GM19025 (cell line): ENCODE measurements around the gene MACROD1.

Experiments used
- ATAC-seq: cut with Tn5 transposase; IDR thresholded peaks from one replicate; pipeline ENCODE4 v1.9.1; 2021; ENCODE audit warnings: mild to moderate bottlenecking, low read depth, moderate library complexity; ENCODE audit not compliant: unreplicated experiment

MACROD1 gene

DNA sequence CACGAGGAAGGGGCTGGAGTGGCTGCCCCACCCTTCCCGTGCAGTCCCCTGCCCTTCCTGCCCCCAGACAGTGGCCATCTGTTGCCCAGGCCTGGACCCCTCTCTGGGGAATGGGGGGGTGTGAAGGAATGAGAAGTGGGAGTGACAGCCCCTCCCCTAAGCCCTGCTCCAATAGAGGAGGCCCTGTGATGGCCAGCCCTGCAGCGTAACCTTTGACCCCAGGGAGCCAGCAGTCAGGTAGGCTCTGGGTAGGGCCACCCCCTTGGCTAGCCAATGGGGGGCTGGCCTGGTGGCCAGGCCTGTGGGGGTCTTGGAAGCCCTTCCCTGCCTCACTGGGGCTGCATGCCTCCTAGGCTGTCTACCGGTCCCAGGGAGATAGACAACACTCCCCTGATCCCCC, 123.6 kb downstream of the MACROD1 start:
- no peak for ATAC-seq

DNA sequence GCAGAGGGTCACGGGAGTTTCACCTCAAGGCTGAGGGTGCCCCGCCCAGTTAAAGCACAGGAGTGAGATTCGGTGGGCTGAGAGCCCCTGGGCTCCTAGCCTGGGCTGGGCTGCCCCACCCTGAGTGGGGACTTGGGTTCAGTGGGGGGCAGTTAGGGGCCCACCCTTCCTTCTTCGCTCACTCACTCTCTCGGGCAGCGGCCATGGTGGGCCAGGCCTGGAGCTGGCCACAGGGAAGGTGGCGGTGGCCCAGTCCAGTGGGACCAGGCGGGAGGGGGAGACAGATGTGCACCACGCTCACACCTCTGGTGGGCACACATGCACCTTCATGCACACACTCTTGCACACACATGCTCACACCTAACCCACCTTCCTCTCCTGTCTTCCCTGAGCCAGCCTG, 124.1 kb downstream of the MACROD1 start:
- no peak for ATAC-seq

DNA sequence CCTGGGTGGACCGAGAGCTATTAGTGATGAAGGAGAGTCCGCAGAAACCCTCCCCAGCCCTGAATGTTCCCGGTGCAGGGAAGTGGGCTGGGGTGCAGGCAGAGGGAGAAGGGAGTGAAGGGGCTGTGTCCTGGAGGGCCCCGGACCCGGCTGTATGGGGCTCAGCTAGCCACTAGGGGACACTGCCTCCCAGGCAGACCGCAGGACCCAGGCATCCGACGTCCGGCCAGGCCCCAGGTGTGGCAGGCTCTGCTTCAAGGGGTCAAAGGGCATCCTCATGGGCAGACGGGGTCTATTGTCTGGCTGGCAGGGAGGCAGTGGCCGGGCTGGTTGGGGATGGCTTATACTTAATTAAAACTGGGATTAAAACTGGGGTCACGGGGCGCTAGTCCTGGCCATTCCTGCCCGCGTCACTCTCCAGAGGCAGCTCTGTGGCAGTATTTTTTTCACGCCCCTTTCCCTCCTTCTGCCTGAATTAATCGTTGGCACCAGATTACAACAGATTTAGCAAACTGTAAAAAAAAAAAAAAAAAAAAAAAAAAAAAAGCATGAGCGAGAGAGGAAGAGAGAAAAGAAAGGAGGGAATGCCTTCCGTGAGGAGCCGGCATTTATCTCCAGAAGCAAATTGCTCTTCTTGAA, 125.1 kb downstream of the MACROD1 start:
- no peak for ATAC-seq

DNA sequence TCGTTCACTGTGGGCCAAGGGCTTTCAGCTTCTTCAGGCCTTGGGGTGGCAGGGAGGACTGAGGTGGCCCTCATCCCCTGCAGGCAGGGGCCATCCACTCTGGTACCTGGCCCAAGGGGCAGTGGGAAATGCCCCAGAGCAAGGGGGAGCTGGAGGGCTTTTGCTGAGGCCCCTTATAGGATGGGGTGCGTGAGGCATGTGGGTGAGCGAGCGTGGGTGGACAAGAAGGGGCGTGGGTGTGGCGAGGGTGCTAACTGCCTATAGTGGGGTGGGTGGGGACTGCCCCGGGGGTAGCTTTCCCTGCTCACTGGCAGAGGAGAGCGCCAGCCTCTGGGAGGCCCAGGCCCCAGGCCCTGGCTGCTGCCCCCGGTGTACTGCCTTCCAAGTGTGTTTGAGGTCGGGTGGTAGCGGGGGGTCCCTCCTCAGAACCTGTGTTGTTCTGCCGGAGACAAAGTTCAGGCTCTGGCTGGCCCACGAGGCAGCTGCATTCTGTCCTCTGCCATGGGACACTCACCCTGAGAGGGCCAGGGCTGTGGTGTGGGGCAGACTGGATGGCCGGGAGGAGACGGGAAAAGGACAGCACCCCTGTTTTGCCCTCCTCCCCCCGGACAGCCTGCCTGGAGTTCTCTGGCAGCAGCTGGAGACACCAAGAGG, 126.8 kb downstream of the MACROD1 start:
- no peak for ATAC-seq

DNA sequence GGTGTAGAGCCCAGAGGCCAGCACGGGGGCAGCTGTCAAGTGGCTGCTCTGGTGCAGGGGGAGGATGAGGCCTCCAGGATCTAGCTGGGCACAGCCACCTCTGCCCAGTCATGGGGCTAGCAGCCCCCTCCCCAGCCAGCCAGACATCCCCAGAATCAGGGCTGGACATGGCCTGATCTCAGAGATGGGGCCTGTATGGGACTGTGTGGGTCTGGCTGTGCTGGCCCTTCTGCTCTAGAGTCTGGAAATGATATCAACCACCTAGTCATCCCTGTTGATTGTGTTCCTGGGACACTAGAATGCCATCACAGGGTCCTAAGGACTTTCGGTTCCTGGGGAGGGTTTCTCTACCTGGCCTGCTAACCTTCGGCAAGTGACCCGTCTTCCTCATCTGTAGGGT, 127.4 kb downstream of the MACROD1 start:
- ATAC-seq, result no peak

DNA sequence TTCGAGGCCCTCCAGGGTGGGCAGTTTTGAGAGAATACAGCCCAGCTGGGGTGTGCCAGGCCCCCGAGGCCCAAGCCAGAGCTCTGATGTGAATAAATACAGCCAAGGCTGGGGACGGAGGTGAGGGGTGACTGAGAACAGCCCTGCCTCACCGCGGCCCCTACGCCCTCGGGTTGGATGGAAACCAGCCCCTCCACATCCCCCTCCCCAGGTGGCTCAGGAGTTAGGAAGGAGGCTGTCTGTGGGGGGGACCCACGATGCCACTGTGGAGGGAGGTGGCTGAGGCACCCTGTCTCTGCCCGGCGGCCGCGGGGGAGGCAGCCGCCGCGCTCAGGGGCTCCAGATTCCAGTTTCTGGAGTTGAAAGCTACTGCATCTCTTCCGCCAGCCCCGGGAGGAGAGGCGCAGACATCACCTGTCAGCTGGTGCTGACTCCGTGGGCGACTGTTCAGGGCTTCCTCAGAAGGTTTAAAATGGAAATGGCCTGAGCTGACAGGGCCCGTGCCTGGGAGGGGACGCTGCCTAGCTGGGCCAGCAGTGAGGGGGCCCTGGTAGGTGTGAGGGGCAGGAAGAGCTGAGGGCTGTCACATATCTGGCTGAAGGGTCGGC, 128.8 kb downstream of the MACROD1 start:
- ATAC-seq, result no peak

DNA sequence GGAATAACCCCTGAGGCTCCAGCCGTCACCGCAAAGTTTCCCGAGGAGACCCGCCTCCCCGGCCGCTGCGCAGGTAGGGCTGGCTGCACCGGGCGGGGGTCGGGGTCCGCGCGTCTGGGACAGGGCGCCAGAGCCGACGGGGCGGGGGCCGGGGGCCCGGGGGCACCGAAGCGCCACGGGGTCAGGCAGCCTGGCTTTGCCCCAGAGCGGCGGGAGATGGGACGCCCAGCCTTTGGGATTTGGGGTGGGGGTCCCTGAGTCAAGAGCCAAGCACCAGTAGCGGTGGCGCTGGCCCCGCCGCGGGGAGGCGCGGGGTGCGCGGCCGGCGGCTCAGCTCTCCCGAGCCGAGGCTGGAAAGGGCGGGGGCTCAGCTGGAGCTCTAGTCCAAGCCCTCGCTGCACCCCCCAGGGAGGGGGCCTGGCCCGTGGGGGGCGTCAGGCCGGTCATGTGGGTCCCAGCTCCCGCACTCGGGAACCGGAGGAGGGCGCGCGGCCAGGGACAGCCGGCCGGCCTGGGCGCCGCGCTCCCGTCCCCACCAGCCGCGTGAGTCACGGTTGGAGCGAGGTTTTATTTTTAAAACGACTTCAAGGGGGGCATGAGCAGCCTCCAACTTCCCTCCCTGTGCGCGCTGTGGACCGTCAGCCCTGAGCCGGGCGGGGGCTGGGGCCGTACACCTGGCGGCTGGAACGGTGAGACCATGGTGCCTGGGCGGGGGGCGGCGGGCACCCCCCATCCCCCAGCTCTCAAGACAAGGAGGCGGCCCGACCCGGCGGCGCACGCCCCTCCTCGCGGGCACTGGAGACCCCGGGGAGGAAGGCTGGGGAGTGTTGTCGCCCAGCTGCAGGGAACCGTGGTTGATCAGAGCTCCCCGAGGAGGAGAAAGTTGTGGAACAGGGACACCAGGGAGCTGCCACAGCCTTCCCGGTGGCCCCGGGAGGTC, 129.6 kb downstream of the MACROD1 start:
- ATAC-seq, result no peak

DNA sequence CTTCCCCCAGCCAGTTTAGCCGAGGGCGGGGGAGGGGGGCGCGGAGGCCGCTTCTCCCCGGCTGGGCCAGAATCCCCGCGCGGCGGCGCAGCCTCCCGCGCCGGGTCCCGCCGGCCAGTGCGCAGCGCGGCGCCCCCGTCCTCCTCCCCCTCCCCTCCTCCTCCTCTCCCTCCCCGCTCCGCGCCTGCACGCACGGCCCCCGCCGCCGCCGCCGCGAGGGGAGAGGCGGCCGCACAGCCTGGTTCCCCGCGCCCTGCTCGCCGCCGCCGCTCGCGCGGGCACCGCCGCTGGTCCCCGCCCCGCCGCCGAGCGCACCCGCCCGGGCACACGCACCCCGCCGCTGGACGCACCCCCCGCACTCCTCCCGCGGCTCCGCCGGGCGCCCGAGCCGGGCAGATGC, 130.3 kb downstream of the MACROD1 start, which contains the start of gene FLRT1:
FLRT1 (plus strand) TSS at position 356 of the 400 bp plus-strand sequence. CDS start 80,337 bp downstream, outside the sequence.
- ATAC-seq, result no peak

DNA sequence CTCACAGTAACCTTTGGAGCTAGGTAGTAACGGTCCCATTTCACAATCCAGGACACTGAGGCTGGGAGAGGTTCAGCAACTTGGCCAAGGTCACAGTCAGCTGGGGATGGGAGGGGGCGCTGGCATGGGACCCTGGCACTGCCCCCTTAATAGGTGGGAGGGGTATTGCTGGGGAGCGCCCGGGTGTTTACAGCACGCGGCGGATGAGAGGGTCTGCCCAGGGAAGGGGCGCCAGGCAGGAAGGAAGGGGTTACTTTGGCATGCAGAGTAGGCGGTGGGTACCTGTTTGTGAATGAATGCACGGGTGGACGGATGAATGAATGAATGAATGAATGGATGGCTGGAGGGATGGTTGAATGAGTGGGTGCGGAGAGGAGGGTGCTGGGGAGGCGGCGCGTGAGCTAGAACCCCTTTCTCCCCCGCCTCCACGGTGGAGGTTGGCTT, 130.8 kb downstream of the MACROD1 start:
- ATAC-seq, result no peak

DNA sequence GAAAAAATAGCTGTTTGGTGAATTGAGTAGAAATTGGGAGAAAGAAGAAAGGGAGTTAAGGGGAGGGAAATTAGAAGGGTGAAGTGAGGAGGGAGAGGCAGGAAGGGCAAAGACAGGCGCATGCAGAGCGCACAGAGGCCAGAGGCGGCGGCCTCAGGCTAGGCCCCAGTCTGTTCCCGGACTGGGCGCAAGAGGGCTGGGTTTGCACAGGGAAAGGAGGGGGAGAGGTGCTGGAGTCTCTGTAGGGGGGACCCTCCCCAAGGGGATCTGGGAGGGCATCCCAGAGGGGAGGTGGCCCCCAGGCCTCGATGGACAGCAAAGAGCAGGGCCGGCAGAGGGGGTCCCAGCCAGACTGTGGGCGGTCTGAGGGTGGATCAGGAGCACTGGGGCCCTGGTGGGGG, 131.5 kb downstream of the MACROD1 start:
- no peak for ATAC-seq

DNA sequence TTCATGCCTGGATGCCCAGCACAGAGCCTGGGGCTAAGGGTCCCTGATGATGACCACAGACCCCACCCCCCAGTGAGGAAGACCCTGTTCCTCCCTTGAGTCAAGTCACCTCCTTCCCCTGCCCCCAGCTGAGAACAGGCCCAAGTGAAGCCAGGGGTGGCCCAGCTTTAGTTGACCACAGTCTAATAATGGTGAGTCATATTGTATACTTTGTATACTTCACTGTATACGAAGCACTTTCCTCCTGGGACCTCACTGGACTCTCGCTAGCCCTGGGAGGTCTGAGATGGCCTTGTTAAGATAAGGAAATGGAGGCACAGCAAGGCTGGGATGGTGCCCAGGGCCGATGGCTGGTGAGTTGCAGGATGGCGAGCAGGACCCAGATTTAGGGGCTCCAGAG, 133.9 kb downstream of the MACROD1 start:
- no peak for ATAC-seq

DNA sequence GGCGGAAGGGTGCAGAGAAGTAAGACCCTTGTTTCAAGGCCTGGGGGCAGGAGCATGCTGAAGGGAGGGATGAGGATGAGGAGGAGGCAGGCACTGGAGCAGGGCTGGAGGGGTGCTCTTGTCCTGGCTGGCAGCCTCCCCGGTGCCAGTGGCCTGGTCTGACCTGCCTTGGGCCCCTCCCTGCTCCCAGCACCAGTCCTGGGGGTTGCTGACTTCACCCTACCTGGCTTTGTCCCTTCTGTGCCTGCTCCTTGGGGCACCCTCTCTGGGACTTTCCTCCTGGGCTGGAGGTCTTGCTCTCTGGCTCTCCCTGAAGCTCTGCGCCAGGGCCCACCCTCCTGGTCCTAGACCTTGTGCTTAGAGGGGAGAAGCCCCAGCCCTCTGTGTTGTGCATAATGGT, 134.9 kb downstream of the MACROD1 start:
- ATAC-seq, result no peak

DNA sequence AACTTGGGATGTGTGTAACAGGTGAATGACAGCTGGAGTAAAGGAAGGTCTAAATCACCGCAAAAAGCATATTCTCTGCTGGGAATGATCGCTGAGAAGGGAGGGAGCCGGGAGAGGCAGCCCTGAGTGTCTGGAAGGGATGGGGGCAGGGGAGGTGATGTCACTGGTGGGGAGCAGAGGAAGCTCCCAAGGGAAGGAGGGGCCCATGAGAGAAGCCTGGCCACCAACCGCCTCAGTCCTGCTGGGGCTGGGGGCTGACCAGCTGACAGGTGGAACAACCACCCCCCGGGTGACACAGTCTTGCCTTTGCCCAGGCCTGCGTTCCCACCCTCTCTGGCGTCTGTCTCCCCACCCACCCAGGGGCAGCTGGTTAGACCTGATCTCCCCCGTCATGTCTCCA, 136.1 kb downstream of the MACROD1 start:
- no peak for ATAC-seq

DNA sequence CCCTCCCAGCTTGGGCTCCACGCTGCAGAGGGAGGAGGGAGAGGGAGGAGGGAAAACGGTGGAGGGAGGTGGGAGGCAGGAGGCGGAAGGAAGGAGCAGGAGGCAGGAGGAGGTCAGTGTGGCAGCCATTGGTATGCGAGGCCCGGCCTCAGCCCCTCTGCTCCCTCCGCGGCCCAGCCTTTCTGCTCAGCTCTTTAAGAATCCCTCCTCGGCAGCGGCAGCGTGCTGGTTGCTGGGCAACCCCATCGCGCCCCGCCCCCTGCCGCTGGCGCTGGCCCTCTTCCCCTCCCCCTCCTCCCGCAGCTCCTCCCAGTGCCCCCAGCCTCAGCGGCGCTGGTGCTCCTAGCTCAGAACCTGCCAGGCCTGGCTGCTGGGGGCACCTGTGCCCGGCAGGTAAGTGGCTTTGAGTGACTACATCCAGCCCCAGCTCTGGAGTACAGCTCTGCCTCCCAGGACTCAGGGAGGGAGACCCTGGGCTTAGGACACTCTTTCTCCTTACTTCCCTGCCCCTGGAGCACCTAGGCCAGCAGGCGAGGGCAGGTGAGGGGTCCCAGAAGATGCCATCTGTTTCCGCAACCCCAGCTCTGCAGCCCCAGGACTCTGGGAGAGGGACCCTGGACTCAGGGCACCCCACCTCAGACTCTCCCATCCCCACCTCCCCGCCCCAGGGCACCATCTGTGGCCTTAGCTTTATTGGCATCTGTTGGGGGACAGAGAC, 137.4 kb downstream of the MACROD1 start:
- no peak for ATAC-seq

DNA sequence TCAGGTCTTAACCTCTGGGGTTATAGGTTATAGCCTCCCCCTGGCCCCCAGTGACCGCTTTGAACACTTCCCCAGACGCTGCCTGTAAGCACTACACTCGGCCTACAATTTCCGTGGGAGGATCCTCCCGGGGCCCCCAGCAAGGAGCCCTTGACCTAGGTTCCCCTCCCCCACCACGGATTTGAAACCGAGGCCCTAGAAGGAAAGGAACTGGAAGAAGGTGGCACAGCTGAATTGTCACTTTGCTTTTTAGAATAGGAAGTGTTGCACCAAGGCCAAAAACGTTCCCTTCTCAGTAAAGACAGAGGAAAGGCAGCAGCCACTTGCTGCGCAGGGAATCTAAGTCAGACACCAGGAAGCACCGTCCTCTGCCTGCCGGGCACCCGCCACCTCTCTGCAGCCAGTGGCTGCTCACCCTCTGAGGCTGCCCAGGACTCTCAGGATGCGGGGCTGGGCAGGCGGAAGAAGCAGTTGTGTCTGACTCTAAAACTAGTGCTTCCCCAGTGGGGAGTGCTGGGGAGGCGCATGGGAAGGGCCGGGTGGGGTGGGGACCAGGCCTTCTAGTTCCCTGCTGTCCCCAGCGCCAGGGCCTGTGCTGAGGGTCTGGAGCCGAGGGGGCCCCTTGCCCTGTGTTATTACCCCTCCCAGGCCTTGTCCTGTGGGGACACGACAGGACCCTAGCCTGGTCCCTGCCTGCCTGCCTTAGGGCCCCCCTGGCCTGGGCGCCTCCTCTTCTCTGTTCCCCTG, 138.1 kb downstream of the MACROD1 start:
- ATAC-seq, result no peak

DNA sequence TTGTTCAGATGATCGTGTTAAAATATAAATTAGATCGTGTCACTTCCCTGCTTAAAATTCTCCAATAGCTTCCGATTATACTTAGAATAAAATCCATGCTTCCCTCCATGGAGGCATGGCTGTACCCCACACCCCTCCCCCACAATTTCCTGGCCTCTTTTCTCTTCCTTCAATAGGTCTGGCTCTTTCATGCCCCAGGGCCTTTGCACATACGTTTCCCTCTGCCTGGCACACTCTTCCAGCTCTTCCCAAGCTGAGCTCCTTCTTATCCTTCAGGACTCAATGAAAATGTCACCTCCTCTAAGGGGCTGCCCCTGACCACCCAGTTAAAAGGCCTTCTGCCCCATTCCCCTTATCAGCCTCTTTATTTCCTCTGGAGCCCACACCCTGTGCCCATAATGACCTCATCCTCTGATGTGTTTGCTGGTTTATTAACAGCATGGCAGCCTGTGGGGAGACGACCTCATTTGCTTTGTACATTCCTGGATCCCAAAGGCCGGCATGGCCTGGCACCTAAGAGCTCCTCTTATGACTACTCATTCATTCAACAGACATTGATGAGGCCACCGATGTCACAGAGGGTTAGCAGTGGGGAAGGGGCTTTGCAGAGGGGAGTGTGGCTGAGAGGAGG, 139.2 kb downstream of the MACROD1 start:
- no peak for ATAC-seq

DNA sequence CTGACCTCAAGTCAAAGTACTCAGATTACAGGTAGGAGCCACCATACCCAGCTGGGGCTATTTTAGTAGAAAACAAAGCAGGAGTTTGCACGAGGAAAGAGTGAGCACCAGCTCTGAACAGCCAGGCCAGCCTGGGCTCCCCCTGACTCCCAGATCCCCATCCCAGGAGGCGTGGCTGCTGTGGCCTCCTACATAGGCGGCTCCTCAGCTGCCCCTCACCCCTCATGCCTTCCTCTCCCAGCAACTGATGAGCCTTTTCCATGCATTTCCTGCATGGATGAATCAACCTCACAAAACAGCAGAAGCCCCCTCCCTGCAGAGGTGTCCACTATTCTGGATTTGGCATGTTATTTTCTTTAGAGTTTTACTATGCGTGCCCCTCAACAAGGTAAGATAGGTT, 140.7 kb downstream of the MACROD1 start:
- no peak for ATAC-seq

DNA sequence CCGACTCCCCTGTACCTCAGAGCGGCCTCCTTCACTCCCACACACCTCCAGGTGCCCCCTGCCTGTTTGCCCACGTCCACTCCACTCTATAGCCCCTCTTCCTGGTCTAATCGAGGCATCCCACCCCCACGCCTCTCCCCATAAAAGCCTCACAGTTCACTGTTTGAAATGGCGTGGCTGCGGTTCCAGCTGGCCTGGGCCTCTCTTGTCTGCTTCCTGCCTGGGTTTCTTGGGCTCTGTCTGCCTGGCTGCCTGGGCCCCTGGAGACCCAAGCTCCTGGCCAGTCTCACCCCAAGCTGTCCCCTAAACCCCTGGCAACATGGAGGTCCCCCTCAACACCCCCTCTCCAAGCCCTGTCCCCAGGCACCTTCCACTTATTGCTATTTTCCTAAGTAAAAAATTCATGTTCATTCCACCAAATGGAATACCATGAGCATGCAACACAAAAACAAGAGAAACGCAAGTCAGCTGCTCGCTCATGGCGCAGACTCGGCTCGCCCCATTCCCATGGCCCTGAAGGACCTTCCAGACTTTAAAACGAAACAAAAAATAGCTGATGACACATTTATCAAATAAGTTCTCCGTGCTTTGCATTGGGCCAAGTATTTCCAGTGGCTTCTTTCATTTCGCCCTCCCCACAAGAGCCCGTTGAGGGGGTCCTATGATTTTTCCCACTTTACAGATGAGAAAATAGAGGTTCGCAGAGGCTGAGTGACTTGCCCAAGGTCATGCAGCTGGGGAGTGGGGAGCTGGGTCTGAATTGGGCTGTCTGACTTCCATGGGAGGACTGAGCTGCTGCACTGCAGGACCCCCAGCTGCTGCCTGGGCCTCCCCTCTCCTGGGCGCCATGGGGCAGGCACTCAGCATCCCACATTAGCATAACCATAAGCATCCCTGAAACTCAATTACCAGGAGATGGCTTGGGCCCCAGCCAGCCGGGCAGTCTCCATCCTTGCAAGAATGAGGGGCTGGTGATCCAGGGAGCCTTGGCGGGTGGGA, 141.9 kb downstream of the MACROD1 start:
- no peak for ATAC-seq
